Activated CD4-positive, alpha-beta T cell treated with anti-CD3 and anti-CD28 coated beads, Interleukin-2, amount 50 U/mL, for 24 hours (primary cell): ENCODE data around the gene MAGED2.
"Not testable (repeated sequence)": the region's sequence is repeated elsewhere in the genome, so short reads cannot be mapped to it uniquely, and the experiment has no call there.

Experiments
- DNase-seq, 2 donors: peaks; one replicate each; pipeline ENCODE4 v3.0.0-alpha.2; 2020; ENCODE audit warnings: low read depth in 1 of 2, low spot score in 1 of 2

Gene MAGED2

DNA sequence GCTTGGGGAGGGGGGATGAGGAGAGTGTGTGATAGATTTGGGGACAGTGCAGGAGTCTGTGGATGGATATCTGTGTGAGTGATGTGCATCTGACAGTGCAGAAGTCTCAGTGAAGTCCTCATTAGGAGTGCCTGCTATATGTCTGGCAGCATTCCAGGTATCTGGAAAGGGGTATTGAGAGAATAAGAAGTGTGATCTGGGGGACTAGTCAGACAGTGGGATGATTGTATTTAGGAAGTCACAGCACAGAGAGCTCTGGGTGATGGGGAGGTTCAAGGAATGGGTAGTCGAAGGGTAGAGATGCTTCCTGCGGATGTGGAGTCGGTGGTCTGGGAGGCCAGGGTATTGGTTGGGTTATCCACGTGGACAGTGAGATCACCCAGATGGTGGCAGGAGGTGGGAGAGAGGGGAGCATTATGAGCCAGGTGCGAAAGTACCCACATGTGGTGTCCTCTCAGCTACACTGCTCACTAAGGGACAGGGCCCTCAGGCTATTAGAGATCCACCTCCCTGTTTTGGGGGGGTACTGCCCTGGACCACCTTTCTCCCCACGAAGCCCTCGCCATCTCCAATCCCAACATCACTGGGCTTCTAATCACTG lies 9.8 kb downstream of the MAGED2 start:
- DNase-seq, result no peak

DNA sequence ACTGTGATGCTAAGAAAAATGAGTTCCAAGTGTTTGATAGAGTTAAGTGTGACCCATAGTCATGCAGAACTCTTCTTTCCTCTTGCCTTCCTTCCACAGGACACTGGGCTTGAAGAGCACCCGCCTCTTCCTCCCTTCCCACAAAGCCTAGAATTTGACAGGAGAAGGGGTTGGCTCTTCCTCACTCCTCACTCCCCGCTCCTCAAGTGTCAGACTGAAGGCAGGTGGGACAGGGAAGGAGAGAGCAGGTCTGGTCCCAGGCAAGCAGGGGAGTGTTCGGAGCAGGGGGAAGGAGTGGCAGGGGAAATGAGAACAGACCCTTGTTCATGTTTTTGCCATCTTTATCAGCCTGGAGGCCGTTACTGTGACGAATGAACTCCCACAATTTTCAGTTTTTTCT lies 10.7 kb downstream of the MAGED2 start:
- no peak for DNase-seq

DNA sequence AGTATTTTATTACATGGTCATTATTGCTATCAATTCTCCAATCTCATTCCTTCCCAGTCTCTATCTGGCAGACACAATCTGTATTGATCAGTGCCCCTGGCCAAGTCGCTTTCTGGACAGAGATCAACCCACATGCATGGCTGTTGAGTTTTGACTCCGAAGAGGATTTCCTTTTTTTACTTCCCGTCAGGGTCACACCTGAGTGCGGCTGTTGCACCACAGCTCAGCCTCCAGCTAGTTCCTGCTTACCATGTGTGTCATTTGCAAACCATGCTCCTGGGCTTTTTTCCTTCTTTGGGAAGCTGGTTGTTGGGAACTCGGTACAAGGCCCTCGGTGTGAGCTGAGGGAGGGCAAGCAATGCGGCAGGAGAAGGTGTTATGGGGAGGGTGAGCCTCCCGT lies 11.7 kb downstream of the MAGED2 start:
- no peak for DNase-seq

DNA sequence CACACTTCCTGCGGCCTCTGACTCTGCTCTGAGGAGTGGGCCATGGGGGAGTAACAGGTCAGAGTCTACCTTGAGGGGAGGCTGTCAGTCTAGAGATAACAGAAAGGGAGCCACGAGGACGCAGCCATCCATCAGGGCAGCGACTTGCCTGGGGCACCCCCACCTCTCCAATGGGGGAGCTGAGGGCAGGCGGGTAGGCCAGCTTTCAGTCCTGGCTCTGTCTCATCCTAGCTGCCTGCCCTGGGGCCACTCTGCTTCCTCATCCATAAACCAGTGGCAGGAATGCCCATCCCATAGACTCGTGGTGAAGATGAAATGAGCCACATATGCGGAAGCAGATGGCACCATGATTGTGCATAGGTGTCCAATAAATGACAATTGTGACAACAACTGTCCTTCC lies 13.2 kb downstream of the MAGED2 start:
- DNase-seq, result no peak

DNA sequence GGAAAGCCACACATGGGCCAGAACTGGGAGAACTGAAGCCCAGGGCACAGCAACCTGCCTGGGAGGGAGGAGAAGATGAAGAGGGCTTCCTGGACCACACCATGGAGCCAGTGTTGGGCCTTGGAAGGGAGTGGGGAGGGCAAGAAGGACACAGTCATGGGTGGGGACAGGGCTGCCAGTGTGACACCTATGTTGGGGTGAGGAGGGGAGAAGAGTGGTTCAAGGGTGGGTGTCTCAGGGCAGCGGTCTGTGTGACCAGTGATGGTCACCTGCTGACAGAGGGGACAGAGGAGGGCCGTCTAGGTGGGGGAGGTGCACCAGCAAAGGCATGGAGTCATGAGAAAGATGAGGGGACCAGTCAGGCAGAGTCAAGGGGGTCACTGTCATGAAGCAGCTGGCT lies 13.8 kb downstream of the MAGED2 start:
- DNase-seq, result no peak

DNA sequence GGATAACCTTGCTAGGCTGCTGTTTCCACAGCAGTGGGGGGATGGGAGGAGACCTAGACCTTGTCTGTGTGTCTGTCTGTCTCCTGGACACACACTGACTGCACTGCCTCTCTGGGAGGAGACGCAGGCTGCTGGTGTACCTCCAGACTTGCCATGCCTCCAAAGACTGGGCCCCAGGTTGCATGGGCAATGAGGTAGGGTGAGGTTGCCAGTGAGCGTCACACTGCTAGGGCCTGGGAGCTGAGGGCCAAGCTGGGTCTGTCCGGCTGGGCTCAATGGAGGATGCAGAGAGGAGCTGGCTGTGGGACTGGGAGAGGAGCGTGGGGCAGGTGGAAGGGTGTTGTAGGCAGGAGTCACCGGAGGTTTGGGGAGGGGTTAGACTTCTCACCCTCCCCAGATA lies 16.6 kb downstream of the MAGED2 start:
- DNase-seq, result no peak

DNA sequence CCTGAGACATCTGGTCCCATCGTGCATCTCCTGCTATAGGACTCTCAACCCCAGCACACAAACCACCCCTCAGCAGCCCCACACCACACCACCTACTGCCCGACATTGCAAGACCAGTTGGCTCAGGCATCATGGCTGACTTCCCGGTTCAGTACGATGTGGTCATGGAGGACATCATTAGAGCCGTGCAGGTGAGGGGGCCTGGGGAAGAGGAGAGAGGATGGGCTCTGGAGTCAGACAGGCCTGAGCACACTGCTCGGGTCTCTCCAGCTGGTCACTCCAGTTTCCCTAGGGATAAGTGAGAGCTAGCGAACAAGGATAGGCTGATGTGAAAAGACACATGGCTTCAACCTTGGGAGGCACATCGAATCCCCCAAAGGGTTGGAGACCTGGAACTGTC lies 17.2 kb downstream of the MAGED2 start:
- DNase-seq, result no peak

DNA sequence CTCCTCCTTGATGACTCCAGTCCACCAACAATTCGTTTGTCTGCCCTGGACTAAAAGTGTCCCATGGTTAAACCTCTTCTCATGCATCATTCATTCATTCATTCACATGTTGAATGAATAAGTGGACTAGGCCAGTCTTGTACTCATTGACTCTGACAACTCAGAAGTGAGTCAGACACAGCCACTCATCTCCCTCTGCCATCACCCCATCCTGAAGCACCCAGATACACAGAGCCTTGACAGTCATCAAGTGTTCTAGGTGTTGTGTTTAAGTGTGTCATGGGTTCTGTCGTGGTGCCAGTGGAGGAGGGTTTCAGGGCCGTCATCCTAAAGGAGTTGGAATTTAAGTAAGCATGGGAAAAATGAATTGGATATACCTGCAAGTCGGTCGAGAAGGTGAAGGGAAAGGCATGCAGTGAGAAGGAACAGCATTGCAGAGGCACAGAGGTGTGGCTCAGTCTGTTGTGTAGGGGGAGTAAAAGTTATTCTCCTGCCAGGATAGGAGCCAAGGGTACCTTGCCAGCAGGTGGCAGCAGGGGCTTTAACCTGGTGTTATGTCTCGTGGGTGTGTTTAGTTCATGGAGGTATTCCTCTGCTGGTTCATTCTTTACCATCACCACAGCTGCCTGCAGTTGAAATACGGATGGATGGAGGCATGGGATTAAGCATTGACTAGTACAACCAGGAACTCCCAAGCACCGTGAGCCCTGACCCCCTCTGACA lies 18.3 kb downstream of the MAGED2 start:
- DNase-seq, result no peak

DNA sequence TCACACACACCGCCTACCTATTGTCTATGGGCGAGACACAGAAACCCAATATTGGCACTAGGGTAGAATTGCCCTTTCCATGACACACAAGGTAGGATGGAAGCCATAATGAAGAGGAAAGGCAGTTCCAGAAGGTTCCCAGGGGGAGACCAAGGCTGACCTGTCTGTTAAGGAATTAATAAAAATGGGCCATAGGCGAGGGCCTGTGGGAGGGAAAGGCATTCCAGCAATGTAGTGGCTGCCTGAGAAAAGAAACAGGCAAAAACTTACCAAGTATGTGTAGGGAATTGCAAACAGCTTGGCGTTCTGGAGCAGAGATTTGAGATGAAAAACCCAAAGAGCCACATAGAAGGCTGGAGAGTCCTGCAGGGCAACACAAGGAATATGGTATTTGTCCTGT lies 19.1 kb downstream of the MAGED2 start:
- DNase-seq, result no peak

DNA sequence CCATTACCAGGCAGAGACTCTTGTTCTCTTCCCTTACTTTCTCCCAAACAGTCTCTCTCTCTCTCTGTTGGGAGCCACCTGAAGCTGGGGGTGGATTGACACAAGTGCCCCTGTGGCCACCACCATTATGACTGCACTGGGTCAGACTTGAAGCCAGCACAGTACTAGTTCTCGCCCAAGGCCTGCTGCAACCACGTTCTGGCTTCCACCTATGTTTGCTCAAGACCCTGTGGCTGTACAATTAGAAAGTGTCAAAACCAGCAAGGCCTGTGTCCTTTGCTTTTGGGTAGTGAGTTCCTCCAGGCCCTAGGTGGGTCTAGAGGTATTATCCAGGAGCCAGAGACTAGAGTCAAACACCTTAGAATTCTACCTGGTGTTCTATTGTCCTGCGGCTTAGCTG lies 31.0 kb downstream of the MAGED2 start:
- no peak for DNase-seq

DNA sequence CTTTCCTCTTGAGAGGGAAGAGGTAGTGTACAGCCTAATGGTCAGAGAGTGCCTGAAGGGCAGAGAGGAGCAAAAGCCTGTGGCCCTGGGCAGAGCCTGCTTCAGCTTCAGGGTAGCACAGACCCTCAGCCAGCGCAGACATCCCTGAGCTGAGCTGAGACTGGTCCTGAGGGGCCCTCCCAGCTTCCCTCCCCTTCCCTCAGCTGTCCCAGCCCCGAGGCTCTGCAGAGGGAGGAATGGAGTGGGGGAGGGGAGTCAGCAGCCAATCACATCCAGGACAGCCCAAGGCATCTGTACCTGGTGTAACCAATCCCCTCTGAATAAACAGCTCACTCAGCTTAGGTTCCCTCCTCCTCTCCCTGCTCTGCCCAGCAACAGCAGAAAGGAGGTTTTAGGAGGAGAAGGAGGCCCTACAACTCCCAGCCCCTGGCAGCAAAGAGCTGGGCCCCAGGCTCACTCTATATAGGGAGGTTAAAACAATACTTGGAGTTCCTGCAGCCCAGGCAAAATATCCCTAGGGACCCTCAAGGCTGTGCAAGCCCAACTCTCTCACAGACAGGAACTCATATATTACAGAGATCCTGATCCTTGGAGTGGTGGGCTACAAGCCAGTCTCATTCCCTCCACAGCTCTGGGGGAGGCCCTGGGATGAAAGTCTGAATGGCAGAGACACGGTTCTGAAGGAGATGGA lies 33.8 kb downstream of the MAGED2 start:
- not testable (repeated sequence) for DNase-seq

DNA sequence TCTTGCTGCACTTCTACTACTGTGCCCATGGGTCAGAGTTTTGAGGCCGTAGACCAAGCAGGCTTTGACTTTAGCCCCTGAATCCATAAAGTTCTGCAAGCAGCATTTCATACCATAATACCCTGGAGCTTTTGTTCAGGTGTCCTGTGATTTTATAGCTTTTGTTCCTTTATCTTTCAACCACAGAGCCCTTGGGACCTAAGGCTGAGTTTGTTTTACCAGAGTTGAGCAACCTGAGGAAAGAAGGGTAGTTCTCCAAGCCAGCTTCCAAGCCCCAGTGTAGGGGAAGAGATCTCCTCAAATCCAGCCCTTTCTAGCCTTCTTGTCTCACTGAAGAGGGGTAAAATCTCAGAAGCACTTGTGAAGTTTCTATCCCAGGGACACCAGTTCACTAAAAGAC lies 35.1 kb downstream of the MAGED2 start:
- DNase-seq, result no peak

DNA sequence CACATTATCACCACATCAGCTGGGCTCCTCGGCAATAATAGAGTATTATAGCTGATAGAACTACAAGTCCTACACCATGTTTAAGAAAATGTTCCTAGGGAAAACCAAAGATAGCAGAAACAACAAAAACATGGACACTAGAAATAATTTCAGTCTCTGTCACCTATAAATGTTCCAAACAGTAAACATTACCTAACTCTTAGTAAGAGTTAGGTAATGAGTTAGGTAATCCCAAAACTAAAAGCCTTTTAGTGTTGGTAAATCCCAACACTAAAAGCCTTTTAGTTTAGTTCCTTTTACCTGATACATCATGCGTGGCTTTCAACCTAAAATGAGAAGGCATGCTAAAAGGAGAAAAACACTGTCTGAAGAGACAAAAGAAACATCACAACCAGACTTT lies 35.5 kb downstream of the MAGED2 start:
- DNase-seq, result no peak

DNA sequence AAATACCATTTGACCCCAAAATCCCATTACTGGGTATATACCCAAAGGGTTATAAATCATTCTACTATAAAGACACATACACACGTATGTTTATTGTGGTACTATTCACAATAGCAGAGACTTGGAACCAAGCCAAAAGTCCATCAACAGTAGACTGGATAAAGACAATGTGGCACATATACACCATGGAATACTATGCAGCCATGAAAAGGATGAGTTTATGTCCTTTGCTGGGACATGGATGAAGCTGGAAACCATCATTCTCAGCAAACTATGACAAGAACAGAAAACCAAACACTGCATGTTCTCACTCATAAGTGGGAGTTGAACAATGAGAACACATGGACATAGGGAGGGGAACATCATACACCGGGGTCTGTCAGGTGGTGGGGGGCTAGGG lies 40.2 kb downstream of the MAGED2 start:
- DNase-seq, result not testable (repeated sequence)

DNA sequence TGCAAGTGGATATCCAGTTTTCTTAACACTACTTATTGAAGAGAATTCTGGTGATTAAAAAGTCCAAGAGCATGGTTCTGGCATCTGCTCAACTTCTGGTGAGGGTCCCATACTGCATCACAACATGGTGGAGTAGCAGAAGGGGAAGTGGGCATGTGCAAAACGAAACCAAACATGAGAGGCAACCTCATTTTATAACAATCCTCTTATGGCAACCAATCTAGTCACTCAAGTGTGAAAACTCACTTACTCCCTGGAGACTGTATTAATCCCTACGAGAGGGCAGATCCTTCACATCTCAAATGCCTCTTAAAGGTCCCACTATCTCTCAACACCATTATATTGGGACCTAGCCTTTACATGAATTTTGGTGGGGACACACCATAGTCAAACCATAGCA lies 57.7 kb downstream of the MAGED2 start:
- DNase-seq, result no peak
